Mucosa of rectum (tissue), 2 donors: ENCODE measurements around the gene COA8.

ENCODE experiments used
- H3K27ac ChIP-seq, 2 donors: one replicate each; pipeline ENCODE4 v1.7.0; 2013; ENCODE audit warnings: inconsistent platforms in 2 of 2, low read depth in 2 of 2, low read length in 2 of 2
- H3K27me3 ChIP-seq, 2 donors: one replicate each; pipeline ENCODE4 v1.7.0; 2013; ENCODE audit warnings: low read length in 2 of 2; ENCODE audit not compliant: control insufficient read depth in 2 of 2, insufficient read depth in 2 of 2
- H3K36me3 ChIP-seq, 2 donors: one replicate each; pipeline ENCODE4 v1.7.0; 2013; ENCODE audit warnings: low read length in 2 of 2; ENCODE audit not compliant: control insufficient read depth in 2 of 2, insufficient read depth in 2 of 2
- H3K4me1 ChIP-seq, 2 donors: one replicate each; pipeline ENCODE4 v1.7.0; 2013; ENCODE audit warnings: low read length in 2 of 2, mild to moderate bottlenecking in 1 of 2; ENCODE audit not compliant: control insufficient read depth in 2 of 2, insufficient read depth in 2 of 2
- H3K4me3 ChIP-seq, 2 donors: one replicate each; pipeline ENCODE4 v1.7.0; 2013; ENCODE audit warnings: low read length in 2 of 2
- H3K9ac ChIP-seq, 2 donors: one replicate each; pipeline ENCODE4 v1.7.0; 2013; ENCODE audit warnings: low read length in 2 of 2, low read depth in 1 of 2, mild to moderate bottlenecking in 1 of 2
- H3K9me3 ChIP-seq, 2 donors: one replicate each; pipeline ENCODE4 v1.7.0; 2013; ENCODE audit warnings: low read length in 2 of 2; ENCODE audit not compliant: control insufficient read depth in 2 of 2
- donor health status: healthy.
- donor health status: Normal muscosa, but diverticular disease.

Gene COA8

GRCh38 chr14:103531421-103532215 is 31.1 kb upstream of the COA8 start:
- Histone ChIP-seq H3K27me3 (no peaks in the 10 kb centered on the region), H3K36me3 (peaks cover 3 to 5% of the 10 kb centered on the region in 2 donors), H3K9me3 (no peaks in the 10 kb centered on the region), H3K9ac (peak overlapping the region in 1 of 2 donors; percentile 24), H3K27ac (no peak overlapping the region), H3K4me3 (no peak overlapping the region), H3K4me1 (peaks cover 37 to 38% of the 10 kb centered on the region in 2 donors)

DNA sequence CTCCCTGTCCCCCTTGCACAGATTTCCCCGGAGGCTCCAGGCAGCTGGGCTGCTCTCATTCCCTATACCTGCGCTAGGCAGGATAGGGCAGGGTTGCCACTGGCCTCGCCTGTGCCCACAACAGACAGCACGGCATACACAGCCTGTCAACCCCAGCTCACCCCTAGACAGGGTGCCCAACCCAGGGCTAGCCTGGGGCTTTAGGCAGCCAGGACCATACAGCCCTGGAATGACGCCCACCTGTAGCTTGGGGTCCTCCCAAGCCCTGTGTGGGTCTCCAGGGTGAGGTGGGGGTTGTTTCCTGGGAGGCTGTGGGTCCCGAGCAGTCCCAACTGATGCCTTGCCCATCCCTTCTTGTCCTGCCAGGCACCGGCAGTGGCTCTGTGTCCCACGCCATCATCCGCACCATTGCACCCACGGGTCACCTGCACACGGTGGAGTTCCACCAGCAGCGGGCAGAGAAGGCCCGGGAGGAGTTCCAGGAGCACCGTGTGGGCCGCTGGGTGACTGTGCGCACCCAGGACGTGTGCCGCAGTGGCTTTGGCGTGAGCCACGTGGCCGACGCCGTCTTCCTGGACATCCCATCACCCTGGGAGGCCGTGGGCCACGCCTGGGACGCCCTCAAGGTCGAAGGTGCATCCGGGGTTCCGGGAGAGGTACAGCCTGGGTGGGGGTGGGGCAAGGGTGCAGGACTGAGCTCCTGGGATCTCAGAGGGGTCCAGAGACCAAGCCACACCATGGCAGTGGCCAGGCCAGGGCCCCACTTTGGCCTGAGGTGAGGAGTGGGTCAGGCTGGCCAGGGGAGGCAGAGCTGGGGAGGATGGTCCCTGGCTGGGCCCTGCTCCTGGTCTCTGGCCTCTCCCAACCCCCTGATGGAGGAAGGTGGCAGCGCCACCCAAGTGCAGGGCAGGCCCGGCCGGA is 30.3 kb upstream of the COA8 start:
- Histone ChIP-seq H3K27ac (peak overlapping the region in 1 of 2 donors; percentile 48), H3K9me3 (no peaks in the 10 kb centered on the region), H3K27me3 (no peaks in the 10 kb centered on the region), H3K4me3 (no peak overlapping the region), H3K4me1 (peaks cover 29% of the 10 kb centered on the region in 2 donors), H3K36me3 (peaks cover 3 to 5% of the 10 kb centered on the region in 2 donors), H3K9ac (peak overlapping the region in 1 of 2 donors; percentile 24)

DNA sequence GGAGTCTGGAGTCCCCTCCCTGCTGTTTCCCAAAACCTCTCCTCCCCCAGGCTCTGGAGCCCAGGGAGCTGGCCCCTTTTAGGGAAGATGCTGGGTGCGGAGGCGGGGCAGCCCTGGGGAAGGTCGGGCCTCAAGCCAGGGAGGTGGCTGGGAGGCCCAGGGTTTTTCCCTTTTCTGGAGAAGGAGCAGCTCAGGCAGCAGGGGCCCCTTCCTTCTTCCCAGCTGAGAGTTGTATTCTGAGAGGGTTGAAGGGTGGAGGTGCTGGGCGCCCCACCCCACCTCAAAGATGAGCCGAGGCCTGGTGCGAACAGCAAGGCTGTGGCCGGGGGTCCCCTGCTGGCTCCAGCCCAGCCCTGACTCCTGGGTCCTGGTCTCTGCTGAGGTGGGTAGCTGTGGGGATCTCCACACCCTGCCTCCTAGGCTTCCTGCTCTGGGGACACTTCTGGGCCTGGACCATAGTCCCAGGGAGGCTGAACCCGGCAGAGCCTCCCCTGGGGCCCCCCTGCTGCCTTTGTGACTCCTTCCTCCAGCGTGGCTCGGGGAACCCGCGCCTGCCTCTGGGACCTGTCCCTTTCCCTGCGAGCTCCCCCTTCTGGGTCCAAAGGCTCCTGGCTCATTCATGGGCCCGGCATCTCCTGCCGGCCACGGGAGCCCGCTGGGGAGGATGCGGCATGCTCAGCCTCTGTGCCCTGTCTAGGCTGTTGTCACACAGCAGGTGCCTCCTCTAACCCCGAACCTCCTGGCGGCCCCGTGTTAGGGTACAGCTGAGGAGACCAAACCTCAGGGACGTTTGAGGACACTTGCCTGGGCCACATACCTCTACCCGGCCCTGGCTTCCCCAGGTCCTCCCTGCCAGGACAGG is 29.4 kb upstream of the COA8 start:
- H3K27ac ChIP-seq: peak overlapping the region; percentile 70 to 71
- no peaks in the 10 kb centered on the region for H3K9me3 ChIP-seq
- H3K27me3 ChIP-seq: no peaks in the 10 kb centered on the region
- peaks cover 20 to 23% of the 10 kb centered on the region in 2 donors for H3K4me1 ChIP-seq
- H3K36me3 ChIP-seq: peaks cover 3 to 5% of the 10 kb centered on the region in 2 donors
- H3K4me3 ChIP-seq: no peak overlapping the region
- H3K9ac ChIP-seq: no peak overlapping the region

- H3K9ac ChIP-seq: no peak overlapping the region
- H3K4me3 ChIP-seq: no peak overlapping the region
- peak overlapping the region; percentile 70 to 71 for H3K27ac ChIP-seq
- H3K27me3 ChIP-seq: no peaks in the 10 kb centered on the region
- H3K9me3 ChIP-seq: no peaks in the 10 kb centered on the region
- H3K4me1 ChIP-seq: peaks cover 22% of the 10 kb centered on the region in 2 donors
- H3K36me3 ChIP-seq: peaks cover 3 to 5% of the 10 kb centered on the region in 2 donors
These were observed 28.7 kb upstream of the COA8 start for GRCh38 chr14:103533999-103534575.

GRCh38 chr14:103534576-103535061 is 28.1 kb upstream of the COA8 start:
- Histone ChIP-seq H3K4me1 (peaks cover 20 to 23% of the 10 kb centered on the region in 2 donors), H3K9me3 (no peaks in the 10 kb centered on the region), H3K9ac (no peak overlapping the region), H3K27me3 (no peaks in the 10 kb centered on the region), H3K27ac (peak overlapping the region; percentile 70 to 71), H3K36me3 (peaks cover 3 to 5% of the 10 kb centered on the region in 2 donors), H3K4me3 (no peak overlapping the region)

DNA sequence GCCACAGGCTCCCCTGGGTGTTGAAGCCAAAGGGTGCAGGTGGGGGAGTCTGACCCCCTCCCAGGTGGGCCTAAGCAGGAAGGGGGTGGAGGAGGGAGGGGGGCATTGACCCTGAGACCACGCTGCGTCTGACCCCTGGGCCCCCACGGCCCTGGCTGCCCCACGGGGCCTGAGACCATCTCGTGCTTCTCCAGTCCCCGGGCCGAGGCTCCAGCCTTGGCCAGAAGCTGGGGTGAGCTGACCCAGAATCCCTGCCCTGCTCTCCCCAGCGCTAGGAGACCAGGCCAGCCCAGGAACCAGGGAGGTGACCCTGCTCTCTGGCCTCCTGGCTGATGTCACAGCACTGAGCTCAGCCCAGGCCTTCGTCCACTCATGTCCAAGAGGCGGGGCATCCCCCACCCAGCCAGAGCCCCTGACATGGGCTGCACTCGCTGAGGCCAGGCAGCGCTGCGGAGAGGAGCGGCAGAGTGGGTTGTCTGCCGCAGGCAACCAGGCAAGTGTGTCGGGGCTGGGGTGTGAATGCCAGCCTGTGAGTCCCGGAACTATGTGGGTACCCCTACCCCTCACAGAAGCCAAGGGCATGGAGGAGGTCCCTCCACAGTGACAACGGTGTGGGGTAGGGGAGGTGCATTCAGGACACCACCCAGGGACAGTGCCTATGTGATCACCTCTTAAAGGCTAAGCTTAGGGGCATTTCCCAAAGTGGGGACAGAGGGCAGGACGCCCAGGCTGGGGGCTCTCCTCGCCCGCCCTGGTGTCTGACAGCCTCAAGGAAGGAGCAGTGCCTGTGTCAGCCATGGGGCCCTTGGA is 27.5 kb upstream of the COA8 start:
- H3K4me1 ChIP-seq: peaks cover 18 to 21% of the 10 kb centered on the region in 2 donors
- no peak overlapping the region for H3K4me3 ChIP-seq
- H3K27ac ChIP-seq: peak overlapping the region; percentile 42 to 71
- peaks cover 3 to 5% of the 10 kb centered on the region in 2 donors for H3K36me3 ChIP-seq
- H3K9me3 ChIP-seq: no peaks in the 10 kb centered on the region
- peak overlapping the region in 1 of 2 donors; percentile 3 for H3K9ac ChIP-seq
- H3K27me3 ChIP-seq: no peaks in the 10 kb centered on the region

DNA sequence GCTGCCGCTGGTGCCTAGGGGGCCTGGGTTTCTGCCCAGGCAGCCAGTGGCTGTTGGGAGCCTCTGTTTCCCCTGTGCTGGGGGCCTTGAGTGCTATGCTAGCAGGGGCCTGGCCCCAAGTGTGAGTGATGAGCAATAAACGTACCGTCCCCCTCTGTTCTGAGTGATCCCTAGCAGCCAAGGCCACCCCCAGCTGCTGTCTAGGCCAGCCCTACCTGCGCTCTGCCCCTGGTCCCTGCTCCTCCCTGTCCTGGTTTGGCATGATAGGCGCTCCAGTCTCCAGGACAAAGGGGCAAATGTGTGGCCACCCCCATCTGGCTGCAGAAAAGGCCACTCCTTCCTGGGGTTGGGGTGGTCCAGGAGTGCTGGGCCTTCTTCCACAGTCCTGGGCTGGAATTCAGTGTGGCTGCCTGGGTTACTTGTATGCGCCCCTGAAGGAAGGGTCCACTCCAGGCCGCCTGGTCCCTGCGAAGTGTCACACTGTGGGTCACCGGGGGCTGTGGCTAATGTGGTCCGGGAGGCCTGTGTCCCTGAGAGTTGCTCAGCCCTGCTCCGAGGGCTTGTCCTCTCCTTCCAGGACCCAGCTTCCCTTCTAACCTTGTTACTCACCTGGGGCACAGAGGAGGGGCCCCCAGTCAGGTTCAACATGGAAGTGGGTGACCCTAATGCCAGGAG is 26.7 kb upstream of the COA8 start:
- no peaks in the 10 kb centered on the region for H3K27me3 ChIP-seq
- peak overlapping the region; percentile 38 to 42 for H3K27ac ChIP-seq
- H3K4me1 ChIP-seq: peaks cover 17 to 23% of the 10 kb centered on the region in 2 donors
- H3K9ac ChIP-seq: peak overlapping the region in 1 of 2 donors; percentile 3
- H3K4me3 ChIP-seq: no peak overlapping the region
- H3K36me3 ChIP-seq: peaks cover 3 to 5% of the 10 kb centered on the region in 2 donors
- H3K9me3 ChIP-seq: no peaks in the 10 kb centered on the region

- H3K4me1 ChIP-seq: peaks cover 23 to 30% of the 10 kb centered on the region in 2 donors
- H3K36me3 ChIP-seq: peaks cover 3 to 5% of the 10 kb centered on the region in 2 donors
- H3K9me3 ChIP-seq: no peaks in the 10 kb centered on the region
- H3K27me3 ChIP-seq: no peaks in the 10 kb centered on the region
- no peak overlapping the region for H3K4me3 ChIP-seq
- H3K27ac ChIP-seq: no peak overlapping the region
- no peak overlapping the region for H3K9ac ChIP-seq
These were observed 26.1 kb upstream of the COA8 start for GRCh38 chr14:103536693-103537092.
